Measurements from ENCODE around the gene PTGR1. TPM values are rescaled to one million over a fixed set of nuclear protein-coding genes. Genes with fewer than 3 reads are reported as not detected.
"Not testable (repeated sequence)": the region's sequence is repeated elsewhere in the genome, so short reads cannot be mapped to it uniquely, and the experiment has no call there.

The PTGR1 gene
- total RNA-seq, 1 donor from 2014 or later: 59.9 TPM

DNA sequence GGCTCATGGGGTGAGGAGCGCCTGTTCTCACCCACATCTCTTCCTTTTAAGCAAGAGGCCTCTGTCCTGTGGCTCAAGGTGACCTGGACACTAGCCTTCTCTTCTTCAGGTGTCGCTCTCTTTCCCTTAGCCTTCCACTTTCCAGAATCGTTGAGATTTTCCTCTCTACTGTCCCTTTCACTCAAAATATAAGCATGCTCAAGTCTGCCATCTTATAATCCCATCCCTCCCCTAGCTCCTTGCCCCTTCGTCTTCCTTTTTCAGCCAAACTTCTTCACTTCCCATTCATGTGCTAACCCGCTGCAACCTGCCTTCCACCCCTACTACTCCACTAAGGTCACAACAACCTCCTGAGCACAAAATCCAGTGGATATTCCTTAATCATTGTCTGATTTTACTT is 13.1 kb downstream of the PTGR1 start:
- H3K4me3 ChIP-seq (ENCODE audit: low read depth, low read length): no peak overlapping the region
- TF ChIP-seq, protein P1, sequence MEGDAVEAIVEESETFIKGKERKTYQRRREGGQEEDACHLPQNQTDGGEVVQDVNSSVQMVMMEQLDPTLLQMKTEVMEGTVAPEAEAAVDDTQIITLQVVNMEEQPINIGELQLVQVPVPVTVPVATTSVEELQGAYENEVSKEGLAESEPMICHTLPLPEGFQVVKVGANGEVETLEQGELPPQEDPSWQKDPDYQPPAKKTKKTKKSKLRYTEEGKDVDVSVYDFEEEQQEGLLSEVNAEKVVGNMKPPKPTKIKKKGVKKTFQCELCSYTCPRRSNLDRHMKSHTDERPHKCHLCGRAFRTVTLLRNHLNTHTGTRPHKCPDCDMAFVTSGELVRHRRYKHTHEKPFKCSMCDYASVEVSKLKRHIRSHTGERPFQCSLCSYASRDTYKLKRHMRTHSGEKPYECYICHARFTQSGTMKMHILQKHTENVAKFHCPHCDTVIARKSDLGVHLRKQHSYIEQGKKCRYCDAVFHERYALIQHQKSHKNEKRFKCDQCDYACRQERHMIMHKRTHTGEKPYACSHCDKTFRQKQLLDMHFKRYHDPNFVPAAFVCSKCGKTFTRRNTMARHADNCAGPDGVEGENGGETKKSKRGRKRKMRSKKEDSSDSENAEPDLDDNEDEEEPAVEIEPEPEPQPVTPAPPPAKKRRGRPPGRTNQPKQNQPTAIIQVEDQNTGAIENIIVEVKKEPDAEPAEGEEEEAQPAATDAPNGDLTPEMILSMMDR (IDR thresholded peaks at IDR 0.05; ENCODE audit: insufficient read depth, low read length, poor library complexity, severe bottlenecking): no peak
- H3K36me3 ChIP-seq (ENCODE audit: control insufficient read depth, insufficient read depth, low read length): peaks cover 1% of the 10 kb centered on the region
- no peaks in the 10 kb centered on the region for H3K27me3 ChIP-seq (ENCODE audit: control insufficient read depth, insufficient read depth, low read length)
- DNase-seq (ENCODE audit: low read depth): no peak

DNA sequence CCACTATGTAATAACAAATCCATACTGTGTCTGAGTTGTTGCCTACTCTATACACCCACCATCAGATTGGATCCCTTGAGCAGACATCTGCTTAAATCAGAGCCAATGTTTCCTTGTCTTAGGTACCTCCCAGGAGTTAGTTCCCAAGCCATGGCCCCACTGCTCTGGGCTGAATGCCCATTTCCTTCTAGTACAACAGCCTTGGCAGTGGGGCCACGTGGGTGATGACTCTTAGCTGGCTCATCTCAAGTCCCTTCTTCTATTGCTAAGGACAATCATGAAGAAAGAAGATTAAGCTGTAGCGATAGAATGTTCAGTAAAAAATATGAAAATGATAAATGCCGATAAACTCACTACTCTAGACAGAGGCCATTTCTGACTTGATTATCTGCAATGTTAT is 16.6 kb downstream of the PTGR1 start:
- Histone ChIP-seq H3K36me3 (ENCODE audit: control insufficient read depth, insufficient read depth, low read length) (peaks cover 1% of the 10 kb centered on the region), H3K27me3 (ENCODE audit: control insufficient read depth, insufficient read depth, low read length) (no peaks in the 10 kb centered on the region), H3K4me3 (ENCODE audit: low read depth, low read length) (no peak overlapping the region)
- TF ChIP-seq, protein P1 (IDR thresholded peaks at IDR 0.05; ENCODE audit: insufficient read depth, low read length, poor library complexity, severe bottlenecking): no peak
- no peak for DNase-seq (ENCODE audit: low read depth)

- H3K27me3 ChIP-seq (ENCODE audit: control insufficient read depth, insufficient read depth, low read length): no peaks in the 10 kb centered on the region
- H3K36me3 ChIP-seq (ENCODE audit: control insufficient read depth, insufficient read depth, low read length): peaks cover 6% of the 10 kb centered on the region
- DNase-seq (ENCODE audit: low read depth): no peak
- H3K4me3 ChIP-seq (ENCODE audit: low read depth, low read length): no peak overlapping the region
- TF ChIP-seq, protein P1 (IDR thresholded peaks at IDR 0.05; ENCODE audit: insufficient read depth, low read length, poor library complexity, severe bottlenecking): no peak
Observed at GRCh38 chr9:111572950-111573604, 26.4 kb downstream of the PTGR1 start.

- H3K27me3 ChIP-seq (ENCODE audit: control insufficient read depth, insufficient read depth, low read length); H3K36me3 ChIP-seq (ENCODE audit: control insufficient read depth, insufficient read depth, low read length); DNase-seq (ENCODE audit: low read depth); H3K4me3 ChIP-seq (ENCODE audit: low read depth, low read length): not testable (repeated sequence)
Observed at GRCh38 chr9:111568127-111568526, 31.3 kb downstream of the PTGR1 start.

GRCh38 chr9:111566234-111566633 is 33.2 kb downstream of the PTGR1 start:
- TF ChIP-seq, protein P1 (IDR thresholded peaks at IDR 0.05; ENCODE audit: insufficient read depth, low read length, poor library complexity, severe bottlenecking): no peak
- H3K4me3 ChIP-seq (ENCODE audit: low read depth, low read length): no peak overlapping the region
- no peaks in the 10 kb centered on the region for H3K27me3 ChIP-seq (ENCODE audit: control insufficient read depth, insufficient read depth, low read length)
- peaks cover 8% of the 10 kb centered on the region for H3K36me3 ChIP-seq (ENCODE audit: control insufficient read depth, insufficient read depth, low read length)
- DNase-seq (ENCODE audit: low read depth): no peak

DNA sequence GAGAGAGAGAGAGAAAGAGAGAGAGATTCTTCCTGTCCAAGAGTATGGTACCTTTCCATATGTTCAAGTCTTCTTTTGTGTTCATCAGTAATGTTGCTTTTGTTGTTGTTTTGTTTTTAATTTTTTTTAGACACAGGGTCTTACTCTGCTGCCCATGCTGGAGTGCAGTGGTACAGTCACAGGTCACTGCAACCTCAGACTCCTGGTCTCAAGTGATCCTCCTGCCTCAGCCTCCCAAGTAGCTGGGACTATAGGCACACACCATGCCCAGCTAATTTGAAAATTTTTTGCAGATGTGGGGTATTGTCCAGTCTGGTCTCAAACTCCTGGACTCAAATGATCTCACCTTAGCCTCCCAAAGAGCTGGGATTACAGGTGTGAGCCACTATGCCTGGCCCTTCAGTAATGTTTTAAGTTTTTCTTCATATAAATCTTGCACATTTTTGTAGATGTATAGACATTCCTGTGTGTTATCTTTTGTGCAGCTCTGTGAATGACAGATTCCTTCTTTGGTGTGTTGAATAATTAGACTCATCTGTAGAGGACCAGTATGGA is 38.2 kb downstream of the PTGR1 start:
- TF ChIP-seq, protein P1 (IDR thresholded peaks at IDR 0.05; ENCODE audit: insufficient read depth, low read length, poor library complexity, severe bottlenecking): no peak
- no peak for DNase-seq (ENCODE audit: low read depth)
- Histone ChIP-seq H3K36me3 (ENCODE audit: control insufficient read depth, insufficient read depth, low read length) (peaks cover 2% of the 10 kb centered on the region), H3K4me3 (ENCODE audit: low read depth, low read length) (no peak overlapping the region), H3K27me3 (ENCODE audit: control insufficient read depth, insufficient read depth, low read length) (no peaks in the 10 kb centered on the region)

Data from kidney epithelial cell (primary cell).